MCF 10A (cell line): ENCODE measurements around the gene FKBP2. TPM values are rescaled to one million over a fixed set of nuclear protein-coding genes. Genes with fewer than 3 reads are reported as not detected.

Experiments
- BruUV-seq: library from RNA; stranded (reverse); fragments of 400-500 nt; replicated peaks from 2 replicates; lab custom pipeline; 2021; lab: Mats Ljungman, UMichigan
- CTCF ChIA-PET: fragments of 300-600 bp; sonication (Branson Sonifier 250); formaldehyde crosslinking; extraction: SDS; loops from one replicate; lab custom pipeline; 2021; ENCODE audit warnings: antibody characterized with exemption, inconsistent platforms; lab: Yijun Ruan, JAX
- POLR2A ChIA-PET: fragments of 300-600, 350-650 bp; sonication (Branson Sonifier 250); formaldehyde crosslinking; extraction: SDS; loops from one replicate; lab custom pipeline; 2020; ENCODE audit warnings: antibody characterized with exemption, inconsistent platforms; lab: Yijun Ruan, JAX
- DNase-seq: peaks from one replicate; pipeline ENCODE4 v3.0.0-alpha.2; 2018; ENCODE audit not compliant: unreplicated experiment
- H3K27ac Mint-ChIP-seq: one replicate; pipeline ENCODE4 v1.8.0; 2022; ENCODE audit warnings: mild to moderate bottlenecking, low read depth, mixed read lengths; ENCODE audit not compliant: unreplicated experiment
- H3K27me3 Mint-ChIP-seq: one replicate; pipeline ENCODE4 v1.8.0; 2022; ENCODE audit warnings: mixed read lengths; ENCODE audit not compliant: insufficient read depth, unreplicated experiment
- H3K36me3 Mint-ChIP-seq: one replicate; pipeline ENCODE4 v1.8.0; 2022; ENCODE audit warnings: mild to moderate bottlenecking, moderate library complexity, mixed read lengths; ENCODE audit not compliant: insufficient read depth, unreplicated experiment
- H3K4me1 Mint-ChIP-seq: one replicate; pipeline ENCODE4 v1.8.0; 2022; ENCODE audit warnings: mixed read lengths; ENCODE audit not compliant: insufficient read depth, unreplicated experiment
- H3K4me3 Mint-ChIP-seq: one replicate; pipeline ENCODE4 v1.8.0; 2022; ENCODE audit warnings: mild to moderate bottlenecking, moderate library complexity, mixed read lengths; ENCODE audit not compliant: unreplicated experiment
- H3K9me3 Mint-ChIP-seq: one replicate; pipeline ENCODE4 v1.8.0; 2022; ENCODE audit warnings: mixed read lengths; ENCODE audit not compliant: unreplicated experiment
- intact Hi-C: fragments of 100-400 bp; cut with micrococcal nuclease; formaldehyde crosslinking; loops from 2 replicates; pipeline ENCODE4 v1.14.1; 2022
- total RNA-seq: library from RNA; stranded (reverse); gene quantifications from 2 replicates; pipeline ENCODE4 v1.2.3, GENCODE V29; 2022
- TF ChIP-seq, protein P1 (sequence below): fragments of 200-600 bp; IDR thresholded peaks from one replicate; pipeline ENCODE4 v1.8.0; 2022; ENCODE audit warnings: antibody characterized with exemption, mild to moderate bottlenecking; ENCODE audit not compliant: unreplicated experiment

FKBP2 gene
- total RNA-seq, 1 experiment from 2014 or later = 86.0 TPM

DNA sequence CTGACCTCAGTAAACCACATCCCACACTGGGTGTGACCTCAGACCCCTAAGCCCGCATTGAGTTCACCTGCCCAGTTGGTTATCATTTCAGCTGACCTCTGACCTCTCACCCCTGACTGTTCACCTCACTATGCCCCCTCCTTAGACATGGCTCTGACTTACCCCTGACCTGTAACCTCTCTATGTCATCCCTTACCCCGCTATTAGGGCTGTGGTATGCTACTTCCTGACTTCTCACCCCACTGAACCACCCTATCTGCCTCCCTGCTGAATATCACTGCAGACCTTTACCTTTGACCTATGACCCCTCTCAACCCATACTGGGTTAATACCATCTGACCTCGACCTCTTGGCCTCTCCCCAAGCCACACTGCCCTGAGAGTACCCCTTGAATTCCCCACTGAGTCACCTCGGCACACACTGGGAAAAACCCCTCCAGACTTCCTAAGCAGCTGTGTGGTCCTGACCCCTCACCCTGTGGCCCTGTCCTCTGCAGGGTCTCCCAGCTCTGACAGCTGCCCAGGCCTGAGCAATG, 18.7 kb downstream of the FKBP2 start:
- Mint-ChIP-seq H3K27me3 (no peaks in the 10 kb centered on the region), H3K4me1 (peaks cover 6% of the 10 kb centered on the region), H3K4me3 (no peak overlapping the region), H3K9me3 (no peaks in the 10 kb centered on the region), H3K36me3 (peaks cover 44% of the 10 kb centered on the region), H3K27ac (peak overlapping the region; percentile 3)
- intact Hi-C loops = no loop called here
- ChIA-PET POLR2A (interaction anchor here (1.2 kb wide), 1 partner anchor 9 kb away, joined by 3 read pairs; no protein-coding TSS in a partner anchor), CTCF (interaction anchor here (1.1 kb wide), 1 partner anchor 95 kb away, joined by 4 read pairs; no protein-coding TSS in a partner anchor)
- TF ChIP-seq, protein P1, sequence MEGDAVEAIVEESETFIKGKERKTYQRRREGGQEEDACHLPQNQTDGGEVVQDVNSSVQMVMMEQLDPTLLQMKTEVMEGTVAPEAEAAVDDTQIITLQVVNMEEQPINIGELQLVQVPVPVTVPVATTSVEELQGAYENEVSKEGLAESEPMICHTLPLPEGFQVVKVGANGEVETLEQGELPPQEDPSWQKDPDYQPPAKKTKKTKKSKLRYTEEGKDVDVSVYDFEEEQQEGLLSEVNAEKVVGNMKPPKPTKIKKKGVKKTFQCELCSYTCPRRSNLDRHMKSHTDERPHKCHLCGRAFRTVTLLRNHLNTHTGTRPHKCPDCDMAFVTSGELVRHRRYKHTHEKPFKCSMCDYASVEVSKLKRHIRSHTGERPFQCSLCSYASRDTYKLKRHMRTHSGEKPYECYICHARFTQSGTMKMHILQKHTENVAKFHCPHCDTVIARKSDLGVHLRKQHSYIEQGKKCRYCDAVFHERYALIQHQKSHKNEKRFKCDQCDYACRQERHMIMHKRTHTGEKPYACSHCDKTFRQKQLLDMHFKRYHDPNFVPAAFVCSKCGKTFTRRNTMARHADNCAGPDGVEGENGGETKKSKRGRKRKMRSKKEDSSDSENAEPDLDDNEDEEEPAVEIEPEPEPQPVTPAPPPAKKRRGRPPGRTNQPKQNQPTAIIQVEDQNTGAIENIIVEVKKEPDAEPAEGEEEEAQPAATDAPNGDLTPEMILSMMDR = no peak
- BruUV-seq = no TSS peak
- no peak for DNase-seq

DNA sequence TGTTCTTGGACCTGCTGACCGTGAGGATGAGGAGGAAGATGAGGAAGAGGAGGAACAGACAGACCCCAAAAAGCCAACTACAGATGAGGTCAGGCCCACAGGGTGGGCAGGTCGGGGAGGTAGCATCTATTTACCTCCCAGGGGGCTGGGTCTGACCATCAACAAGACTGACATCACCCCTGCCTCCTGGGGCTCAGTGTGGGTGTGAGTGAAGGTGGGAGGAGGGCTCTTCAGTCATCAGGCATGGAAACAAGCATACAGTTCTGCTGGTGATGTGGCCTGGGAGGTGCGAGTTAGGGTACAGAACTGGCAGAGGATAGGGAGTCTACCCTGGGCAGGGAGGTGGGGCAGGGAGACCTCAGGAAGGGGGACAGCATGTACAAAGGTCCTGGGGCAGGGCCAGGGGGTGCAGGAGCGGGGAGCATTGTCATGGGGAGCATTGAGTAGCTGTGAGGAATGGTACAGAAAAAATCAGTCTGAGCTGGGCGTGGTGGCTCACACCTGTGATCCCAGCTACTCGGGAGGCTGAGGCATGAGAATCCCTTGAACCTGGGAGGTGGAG, 19.3 kb downstream of the FKBP2 start:
- ChIA-PET POLR2A (interaction anchor here (1.7 kb wide), 1 partner anchor 10 kb away, joined by 6 read pairs; no protein-coding TSS in a partner anchor), CTCF (interaction anchor here (1.1 kb wide), 1 partner anchor 95 kb away, joined by 4 read pairs; no protein-coding TSS in a partner anchor)
- H3K4me3 Mint-ChIP-seq = no peak overlapping the region
- intact Hi-C loops = no loop called here
- no peaks in the 10 kb centered on the region for H3K27me3 Mint-ChIP-seq
- no peaks in the 10 kb centered on the region for H3K9me3 Mint-ChIP-seq
- TF ChIP-seq, protein P1 = no peak
- H3K36me3 Mint-ChIP-seq = peaks cover 50% of the 10 kb centered on the region
- no TSS peak for BruUV-seq
- H3K27ac Mint-ChIP-seq = no peak overlapping the region
- H3K4me1 Mint-ChIP-seq = peaks cover 6% of the 10 kb centered on the region
- no peak for DNase-seq

DNA sequence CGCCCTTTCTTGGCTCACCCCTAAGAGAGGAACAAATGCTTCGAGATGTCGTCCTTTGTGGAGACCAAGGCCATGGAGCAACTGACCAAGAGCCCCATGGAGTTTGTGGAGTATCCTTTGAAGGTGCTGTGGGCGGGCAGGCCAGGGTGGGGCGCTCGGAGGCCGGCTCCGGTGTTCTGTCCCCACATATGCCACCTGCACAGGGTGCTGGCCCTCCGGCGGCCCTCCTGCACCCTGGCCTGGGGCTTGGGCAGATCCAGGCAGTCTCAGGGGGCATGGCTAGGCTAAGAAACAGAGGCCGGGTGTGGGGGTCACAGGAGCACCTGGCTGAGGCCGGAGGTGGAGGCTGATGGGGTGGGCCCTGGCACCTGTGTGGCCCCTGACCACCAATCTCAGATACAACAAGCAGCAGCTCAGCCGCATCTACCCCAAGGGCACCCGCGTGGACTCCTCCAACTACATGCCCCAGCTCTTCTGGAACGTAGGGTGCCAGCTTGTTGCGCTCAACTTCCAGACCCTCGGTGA, 20.7 kb downstream of the FKBP2 start:
- DNase-seq = no peak
- no peak overlapping the region for H3K4me3 Mint-ChIP-seq
- intact Hi-C loops = no loop called here
- ChIA-PET POLR2A (interaction anchor here (1.7 kb wide), 1 partner anchor 9 kb away, joined by 6 read pairs; no protein-coding TSS in a partner anchor), CTCF (interaction anchor here (3.3 kb wide), 1 partner anchor 11 kb away, joined by 14 read pairs; the partner anchor contains the start of gene PLCB3)
- no peak overlapping the region for H3K27ac Mint-ChIP-seq
- no peaks in the 10 kb centered on the region for H3K27me3 Mint-ChIP-seq
- H3K9me3 Mint-ChIP-seq = no peaks in the 10 kb centered on the region
- BruUV-seq = no TSS peak
- peaks cover 10% of the 10 kb centered on the region for H3K4me1 Mint-ChIP-seq
- peaks cover 54% of the 10 kb centered on the region for H3K36me3 Mint-ChIP-seq
- TF ChIP-seq, protein P1 = no peak
